GM19463 (cell line): ENCODE results near the gene IGSF21.
"Not testable (repeated sequence)": the region's sequence is repeated elsewhere in the genome, so short reads cannot be mapped to it uniquely, and the experiment has no call there.

ENCODE experiments used
- ATAC-seq: cut with Tn5 transposase; IDR thresholded peaks from one replicate; pipeline ENCODE4 v1.9.1; 2021; ENCODE audit warnings: mild to moderate bottlenecking, moderate library complexity; ENCODE audit not compliant: unreplicated experiment

Gene IGSF21

DNA sequence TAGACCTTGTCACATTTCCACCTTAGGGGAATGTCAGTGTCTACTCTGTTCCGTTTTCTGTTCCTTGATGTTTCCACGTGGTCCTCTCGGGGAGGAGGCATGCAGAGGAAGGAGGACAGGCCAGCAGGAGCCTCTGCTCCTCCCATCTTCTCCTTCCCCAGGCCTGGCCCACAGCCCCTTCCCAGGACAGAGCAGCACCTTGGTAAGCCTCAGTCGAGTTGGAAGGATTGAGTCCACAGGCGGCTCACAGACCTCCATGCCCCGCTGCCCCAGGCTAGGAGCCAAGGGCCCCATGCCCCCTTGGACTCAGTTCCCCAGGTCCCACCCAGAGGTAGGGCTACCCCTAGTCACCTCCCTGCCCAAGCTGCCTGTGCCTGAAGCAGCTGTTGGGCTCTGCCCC is 36.5 kb downstream of the IGSF21 start:
- ATAC-seq, result no peak

GRCh38 chr1:18144916-18145647 is 37.5 kb downstream of the IGSF21 start:
- no peak for ATAC-seq

GRCh38 chr1:18145851-18146618 is 38.4 kb downstream of the IGSF21 start:
- ATAC-seq, result no peak

GRCh38 chr1:18146886-18147285 is 39.3 kb downstream of the IGSF21 start:
- ATAC-seq, result no peak

DNA sequence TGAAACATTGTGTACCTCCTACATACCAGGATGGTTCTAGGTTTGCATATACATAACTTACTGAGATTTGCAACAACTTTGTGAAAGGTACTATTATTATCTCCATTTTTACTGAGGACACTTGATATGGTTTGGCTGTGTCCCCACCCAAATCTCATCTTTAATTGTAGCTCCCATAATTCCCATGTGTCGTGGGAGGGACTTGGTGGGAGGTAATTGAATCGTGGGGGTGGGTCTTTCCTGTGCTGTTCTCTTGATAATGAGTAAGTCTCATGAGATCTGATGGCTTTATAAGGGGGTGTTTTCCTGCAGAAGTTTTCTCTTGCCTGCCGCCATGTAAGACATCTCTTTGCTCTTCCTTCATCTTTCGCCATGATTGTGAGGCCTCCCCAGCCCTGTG is 40.1 kb downstream of the IGSF21 start:
- ATAC-seq, result no peak

DNA sequence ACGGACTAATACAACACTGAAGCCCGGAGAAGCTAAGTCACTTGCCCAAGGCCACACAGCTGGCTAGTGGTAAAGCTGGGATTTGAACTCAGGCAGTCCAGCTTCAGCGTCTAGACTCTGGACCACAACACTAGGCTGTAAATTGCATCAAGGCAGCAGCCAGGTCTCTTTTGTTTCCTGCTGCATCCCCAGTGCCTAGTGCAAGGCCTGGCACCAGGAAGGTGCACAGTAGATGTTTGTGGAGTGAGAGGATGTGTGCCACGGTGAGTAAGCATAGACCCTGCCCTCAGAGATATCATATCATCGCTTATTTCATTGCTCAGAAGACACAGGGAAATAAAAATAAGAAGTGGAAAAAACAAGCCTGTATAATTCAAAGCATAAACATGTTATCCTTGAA is 40.9 kb downstream of the IGSF21 start:
- no peak for ATAC-seq

GRCh38 chr1:18149027-18149641 is 41.5 kb downstream of the IGSF21 start:
- ATAC-seq, result no peak

DNA sequence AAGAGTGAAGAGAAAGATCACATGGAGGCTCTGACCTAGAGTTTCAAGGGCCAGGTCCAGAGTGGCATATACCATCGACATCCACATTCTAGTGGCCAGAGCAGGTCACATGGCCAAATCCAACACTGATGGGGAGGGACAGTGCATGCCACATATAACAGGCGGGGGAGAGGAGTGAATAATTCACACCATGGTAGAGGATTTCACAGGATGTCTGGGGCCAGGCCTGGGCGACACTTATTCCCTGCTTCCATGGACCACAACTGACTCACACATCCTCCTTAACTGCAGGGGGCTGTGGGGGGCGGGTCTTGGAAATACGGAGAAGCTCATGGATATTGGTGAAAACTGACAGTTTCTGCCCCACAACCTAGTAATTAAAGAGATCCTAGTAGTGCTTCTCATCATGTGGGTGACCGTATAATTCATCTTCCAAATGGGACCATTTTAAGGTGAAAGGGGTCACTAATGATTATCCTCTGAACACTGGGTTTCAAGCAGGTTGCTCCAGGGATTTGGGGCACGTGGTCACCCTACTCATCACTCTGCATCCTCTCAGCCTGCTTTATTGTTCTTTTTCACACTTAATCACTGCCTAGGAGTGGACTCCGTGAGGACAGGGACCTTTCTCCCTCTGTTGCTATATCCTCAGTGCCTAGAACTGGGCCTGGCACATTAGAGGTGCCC is 44.0 kb downstream of the IGSF21 start:
- ATAC-seq, result no peak

- ATAC-seq, result no peak
Observed at GRCh38 chr1:18154430-18155194, 47.0 kb downstream of the IGSF21 start.

GRCh38 chr1:18155881-18156385 is 48.3 kb downstream of the IGSF21 start:
- ATAC-seq, result no peak

GRCh38 chr1:18157352-18157751 is 49.8 kb downstream of the IGSF21 start:
- ATAC-seq, result no peak

- ATAC-seq, result no peak
Observed at GRCh38 chr1:18157968-18158367, 50.4 kb downstream of the IGSF21 start.

GRCh38 chr1:18158714-18159113 is 51.1 kb downstream of the IGSF21 start:
- ATAC-seq, result no peak

- no peak for ATAC-seq
Observed at GRCh38 chr1:18160290-18160942, 52.8 kb downstream of the IGSF21 start.

DNA sequence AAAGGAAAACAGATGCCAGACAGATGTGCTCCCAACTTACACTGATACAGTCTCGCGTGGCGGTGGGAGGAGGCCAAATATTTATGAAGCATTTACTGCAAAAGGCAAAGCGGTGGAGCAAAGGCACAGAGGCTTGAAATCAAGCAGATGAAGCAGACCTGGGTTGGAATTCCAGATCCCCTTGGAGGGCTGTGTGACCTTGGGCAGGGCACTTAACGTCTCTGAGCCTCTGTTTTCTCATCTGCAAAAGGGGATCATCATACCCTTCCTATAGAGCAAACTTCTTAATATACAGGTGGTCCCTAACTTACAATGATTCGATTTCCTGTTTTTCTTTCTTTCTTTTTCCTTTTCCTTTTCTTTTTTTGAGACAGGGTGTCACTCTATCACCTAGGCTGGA is 54.1 kb downstream of the IGSF21 start:
- no peak for ATAC-seq

GRCh38 chr1:18165640-18166039 is 58.0 kb downstream of the IGSF21 start:
- ATAC-seq, result not testable (repeated sequence)

DNA sequence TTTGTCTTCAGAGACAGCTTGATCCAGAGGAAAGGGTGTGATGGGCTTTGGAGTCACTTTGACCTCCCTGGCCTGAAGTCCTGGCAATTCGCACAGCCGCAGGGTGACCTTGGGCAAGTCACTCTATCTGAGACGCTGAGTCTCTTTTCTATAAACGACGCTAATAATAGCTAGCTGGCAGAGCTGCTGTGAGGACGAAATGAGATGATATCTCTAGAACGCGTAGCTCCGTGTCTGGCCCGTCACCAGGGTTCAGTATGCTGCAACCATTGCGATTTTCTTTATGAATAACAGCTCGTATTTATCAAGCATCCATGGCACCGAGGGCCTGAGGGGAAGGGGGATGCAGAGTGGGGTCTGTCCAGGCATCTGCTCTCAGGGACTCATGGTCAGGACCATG is 58.7 kb downstream of the IGSF21 start:
- ATAC-seq, result no peak

DNA sequence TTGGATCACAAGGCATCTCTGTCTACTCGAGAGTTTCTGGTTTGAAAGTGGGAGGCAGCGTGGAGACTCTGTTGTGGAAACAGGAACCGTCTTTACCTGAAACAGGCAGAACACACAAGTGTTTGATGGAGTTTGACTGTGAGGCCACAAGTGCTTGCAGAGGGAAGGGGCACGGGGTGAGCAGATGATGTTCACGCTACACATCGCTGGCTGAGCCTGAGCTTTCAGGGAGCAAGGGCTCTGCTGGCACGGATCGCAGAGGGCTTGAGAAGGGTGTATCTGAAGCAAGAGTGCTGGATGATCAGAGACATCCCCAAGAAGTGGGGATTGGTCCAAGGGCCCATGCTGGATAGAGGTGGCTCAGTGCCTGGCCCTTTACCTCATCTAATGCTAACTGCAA is 59.3 kb downstream of the IGSF21 start:
- ATAC-seq, result no peak

DNA sequence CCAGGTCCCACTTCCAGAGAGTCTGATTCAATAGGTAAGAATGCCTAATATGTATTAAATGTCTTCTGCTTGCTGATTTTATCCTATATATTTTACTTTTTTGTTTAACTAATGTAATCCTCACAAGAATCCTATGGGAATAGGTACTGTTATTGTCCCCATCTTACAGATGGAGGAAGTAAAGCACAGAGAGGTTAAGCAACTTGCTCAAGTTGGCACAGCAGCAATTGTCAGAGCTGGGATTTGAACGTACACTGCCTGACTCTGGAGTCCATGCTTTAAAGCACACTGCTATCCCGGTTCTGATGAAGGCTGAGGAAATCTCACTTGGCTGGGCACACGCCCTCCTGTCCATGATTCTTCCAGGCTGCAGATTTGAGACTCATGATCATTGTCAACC is 62.8 kb downstream of the IGSF21 start:
- ATAC-seq, result no peak

DNA sequence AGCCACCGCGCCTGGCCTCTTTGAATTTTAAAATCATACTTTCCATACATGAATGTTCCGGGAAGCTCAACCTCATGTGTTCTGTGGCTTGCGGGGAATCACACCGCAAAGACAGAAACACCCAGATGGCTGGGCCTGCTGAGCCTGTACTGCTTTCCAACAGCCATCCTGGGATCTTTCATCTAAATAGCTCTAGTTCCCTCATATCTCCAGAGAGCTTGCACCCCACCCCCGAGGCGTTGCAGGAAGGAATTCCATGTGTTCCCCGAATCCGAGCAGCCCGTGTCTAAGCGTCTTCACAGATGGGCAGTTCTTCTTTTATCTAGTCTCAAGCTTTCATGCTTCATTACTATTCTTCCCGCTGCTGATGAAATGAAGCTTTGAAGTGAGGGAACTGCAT is 66.4 kb downstream of the IGSF21 start:
- no peak for ATAC-seq
